A549 (cell line): ENCODE results near the gene ATP10A. TPM values are rescaled to one million over a fixed set of nuclear protein-coding genes. Genes with fewer than 3 reads are reported as not detected.

Experiments used
- ATAC-seq, 2 experiments: fragments of 200-7000 bp in 1 of 2; fragments of >200 bp in 1 of 2; cut with Nextera tagmentation in 1 of 2; cut with Tn5 transposase in 1 of 2; 3 replicates each; pipeline versions ENCODE4 v1.8.0 to v1.9.1; 2018 to 2020; ENCODE audit warnings: mild to moderate bottlenecking in 1 of 2, moderate library complexity in 1 of 2
- CTCF ChIA-PET: fragments of 300-600 bp; sonication (Branson Sonifier 250); formaldehyde crosslinking; extraction: SDS; loops from one replicate; lab custom pipeline; 2021; ENCODE audit warnings: antibody characterized with exemption, inconsistent platforms; lab: Yijun Ruan, JAX
- POLR2A ChIA-PET: fragments of 350-600 bp; formaldehyde crosslinking; extraction: SDS; loops from one replicate; lab custom pipeline; 2021; ENCODE audit warnings: antibody characterized with exemption, inconsistent platforms; lab: Yijun Ruan, JAX
- DNase-seq, 2 experiments: peaks; one replicate each; pipeline versions ENCODE4 v3.0.0 to v3.0.0-alpha.2; 2011 to 2016; ENCODE audit warnings: low read depth in 1 of 2, low spot score in 1 of 2
- FAIRE-seq: peaks from 2 replicates; lab custom pipeline; 2011; peaks lifted over from hg19 to GRCh38; lab: Jason Lieb, UNC
- H3K27ac ChIP-seq, 2 experiments: fragments of >200 bp; sonication (Bioruptor Twin); formaldehyde crosslinking; 3 replicates each; pipeline ENCODE4 v1.5.1; 2016 to 2017
- H3K4me1 ChIP-seq: fragments of >200 bp; sonication (Bioruptor Twin); formaldehyde crosslinking; 3 replicates; pipeline ENCODE4 v1.6.1; 2016
- H3K4me2 ChIP-seq: fragments of >200 bp; sonication (Bioruptor Twin); formaldehyde crosslinking; 3 replicates; pipeline ENCODE4 v1.6.1; 2016
- H3K4me3 ChIP-seq: fragments of >200 bp; sonication (Bioruptor Twin); formaldehyde crosslinking; 3 replicates; pipeline ENCODE4 v1.5.1; 2016
- H3K9me3 ChIP-seq: fragments of >200 bp; sonication (Bioruptor Twin); formaldehyde crosslinking; 3 replicates; pipeline ENCODE4 v1.6.1; 2016
- EHF ChIP-seq: fragments of 250-450 bp; sonication (Bioruptor Pico); IDR thresholded peaks from 2 replicates; pipeline ENCODE4 v1.5.0; 2020; ENCODE audit warnings: mild to moderate bottlenecking
- ESRRA ChIP-seq: fragments of 150-350 bp; IDR thresholded peaks from 2 replicates; pipeline ENCODE4 v1.6.1; 2014; ENCODE audit warnings: mild to moderate bottlenecking, low read length, borderline replicate concordance
- FOSL2 ChIP-seq, 2 experiments: fragments of 450-650 bp in 1 of 2; fragments of >200 bp in 1 of 2; sonication (Bioruptor Twin) in 1 of 2; formaldehyde crosslinking; IDR thresholded peaks; 2 replicates each; pipeline versions ENCODE4 v1.5.0 to v1.6.1; 2016 to 2020; ENCODE audit warnings: mild to moderate bottlenecking in 1 of 2, moderate library complexity in 1 of 2
- GATA3 ChIP-seq: IDR thresholded peaks from 2 replicates; pipeline ENCODE4 v1.6.1; 2012; ENCODE audit warnings: borderline replicate concordance
- HDAC2 ChIP-seq: fragments of 200-600 bp; sonication (generic); IDR thresholded peaks from 2 replicates; pipeline ENCODE4 v1.6.1; 2016
- HEYL ChIP-seq: fragments of 250-450 bp; sonication (Bioruptor Pico); IDR thresholded peaks from 2 replicates; pipeline ENCODE4 v1.8.0; 2021; ENCODE audit warnings: mild to moderate bottlenecking, moderate library complexity
- HOXB13 ChIP-seq: fragments of 250-450 bp; sonication (Bioruptor Pico); IDR thresholded peaks from 2 replicates; pipeline ENCODE4 v1.5.0; 2020; ENCODE audit warnings: low read depth, mild to moderate bottlenecking, moderate library complexity
- POLR2AphosphoS2 ChIP-seq: conservative IDR thresholded peaks from 2 replicates; pipeline ENCODE4 v1.6.1; 2012; ENCODE audit warnings: low read length, improper control_type of control experiment, inconsistent platforms
- RFX5 ChIP-seq: fragments of 450-650 bp; IDR thresholded peaks from 2 replicates; pipeline ENCODE4 v1.7.1; 2014; ENCODE audit warnings: antibody characterized with exemption, mild to moderate bottlenecking, moderate library complexity
- RNF2 ChIP-seq: fragments of 200-600 bp; sonication (generic); IDR thresholded peaks from 2 replicates; pipeline ENCODE4 v1.6.1; 2016; ENCODE audit warnings: low read depth, mild to moderate bottlenecking, antibody characterized with exemption, moderate library complexity, borderline replicate concordance
- TFCP2L1 ChIP-seq: fragments of 250-450 bp; sonication (Bioruptor Pico); IDR thresholded peaks from 2 replicates; pipeline ENCODE4 v1.5.0; 2021; ENCODE audit warnings: mild to moderate bottlenecking
- TP53 ChIP-seq: fragments of 250-450 bp; sonication (Bioruptor Pico); IDR thresholded peaks from 2 replicates; pipeline ENCODE4 v1.5.0; 2021; ENCODE audit warnings: mild to moderate bottlenecking, moderate library complexity
- ZC3H11A ChIP-seq: fragments of 450-650 bp; IDR thresholded peaks from 2 replicates; pipeline ENCODE4 v1.6.1; 2014; ENCODE audit warnings: antibody characterized with exemption, mild to moderate bottlenecking
- WGBS: methylation state at CpG from one replicate; pipeline ENCODE4 v1.1.6; 2017; ENCODE audit errors: missing lambda C conversion rate; 5-methylcytosine and 5-hydroxymethylcytosine counted together
- polyA plus RNA-seq, 4 experiments: library from polyadenylated mRNA; depleted of rRNA in 3 of 4; stranded (reverse); fragments of >200 nt; fragmentation: RNase III in 1 of 4; extraction: RNeasy Plus Mini Kit Qiagen cat#74134 plus additional on column Dnase treatment in 1 of 4; gene quantifications; 2 replicates in 3 of 4; 3 replicates in 1 of 4; pipeline ENCODE4 v1.2.3, GENCODE V29; 2011 to 2017
- TF ChIP-seq, protein P1 (sequence below): fragments of 150-350 bp; IDR thresholded peaks from 2 replicates; pipeline ENCODE4 v1.6.1; 2014; ENCODE audit warnings: low read depth, mild to moderate bottlenecking, low read length
- TF ChIP-seq, protein P2 (sequence below): fragments of >200 bp; sonication (Bioruptor Twin); formaldehyde crosslinking; IDR thresholded peaks from 2 replicates; pipeline ENCODE4 v1.6.1; 2016
- TF ChIP-seq, protein P3 (sequence below): fragments of 250-450 bp; sonication (Bioruptor Pico); IDR thresholded peaks from 2 replicates; pipeline ENCODE4 v1.5.0; 2021; ENCODE audit warnings: mild to moderate bottlenecking, moderate library complexity, borderline replicate concordance
- TF ChIP-seq, protein P4 (sequence below): IDR thresholded peaks from 2 replicates; pipeline ENCODE4 v1.6.1; 2012
- TF ChIP-seq, protein P5 (sequence below): fragments of >200 bp; sonication (Bioruptor Twin); formaldehyde crosslinking; IDR thresholded peaks from 3 replicates; pipeline ENCODE4 v1.6.1; 2016

ATP10A gene
- polyA plus RNA-seq, 2 of the 4 experiments (the other 2 are of a cell fraction) = 5.9 to 7.6 TPM

DNA sequence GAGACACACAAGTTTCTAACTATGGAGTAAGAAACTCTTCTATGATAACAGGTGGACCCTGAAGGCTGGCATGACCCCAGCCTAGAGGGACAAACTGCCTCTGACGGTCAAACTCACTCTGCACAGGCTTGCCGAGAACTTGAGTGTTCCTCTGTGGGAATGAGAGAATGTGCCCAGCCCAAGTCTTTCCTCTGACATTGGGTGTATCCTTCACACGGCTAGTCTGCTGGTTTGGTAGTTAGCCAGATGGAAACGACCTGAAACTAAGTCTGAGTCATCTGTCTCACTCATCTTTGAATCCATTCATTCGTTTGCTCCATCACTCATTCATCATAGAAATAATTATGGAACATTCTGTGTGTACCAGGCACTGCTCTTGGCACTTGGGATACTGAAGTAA lies 198.4 kb downstream of the ATP10A start:
- FAIRE-seq (no peak), ATAC-seq (no peak), DNase-seq (no peak)
- TF ChIP-seq ESRRA = no peak
- Histone ChIP-seq H3K9me3 (no peaks in the 10 kb centered on the region), H3K4me2 (no peak overlapping the region), H3K27ac (no peak overlapping the region), H3K4me3 (no peak overlapping the region), H3K4me1 (no peaks in the 10 kb centered on the region)
- WGBS = 17% methylated on average over 5 of the region's 5 CpGs
- ChIA-PET POLR2A (no interaction called here), CTCF (interaction anchor here (1.1 kb wide), 1 partner anchor 11 kb away, joined by 3 read pairs; no protein-coding TSS in a partner anchor)

DNA sequence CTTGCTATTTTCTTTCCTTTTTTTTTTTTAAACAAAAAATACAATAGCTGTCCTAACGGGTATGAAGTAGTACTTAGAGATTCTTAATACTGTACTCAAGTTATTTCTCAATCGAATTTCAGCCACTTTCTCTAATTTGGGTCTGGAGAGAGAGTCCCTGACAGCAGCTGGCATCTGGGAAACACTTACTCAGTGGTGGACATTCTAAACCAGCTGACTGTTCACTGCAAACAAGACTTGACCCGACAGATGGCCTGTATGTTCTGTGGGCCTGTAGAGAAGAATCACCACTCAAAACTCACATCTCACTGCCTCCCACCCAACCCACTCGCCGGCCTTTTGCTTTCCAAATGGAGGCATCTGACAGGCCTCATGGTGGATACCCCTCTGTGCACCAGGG lies 199.6 kb downstream of the ATP10A start:
- Histone ChIP-seq H3K27ac (no peak overlapping the region), H3K4me1 (no peaks in the 10 kb centered on the region), H3K9me3 (no peaks in the 10 kb centered on the region), H3K4me2 (no peak overlapping the region), H3K4me3 (no peak overlapping the region)
- ATAC-seq (no peak), DNase-seq (no peak), FAIRE-seq (no peak)
- no peak for TF ChIP-seq TFCP2L1 (CRISPR knock-in tag)
- ChIA-PET CTCF (no interaction called here), POLR2A (no interaction called here)
- WGBS = 51% methylated on average over 5 of the region's 5 CpGs

DNA sequence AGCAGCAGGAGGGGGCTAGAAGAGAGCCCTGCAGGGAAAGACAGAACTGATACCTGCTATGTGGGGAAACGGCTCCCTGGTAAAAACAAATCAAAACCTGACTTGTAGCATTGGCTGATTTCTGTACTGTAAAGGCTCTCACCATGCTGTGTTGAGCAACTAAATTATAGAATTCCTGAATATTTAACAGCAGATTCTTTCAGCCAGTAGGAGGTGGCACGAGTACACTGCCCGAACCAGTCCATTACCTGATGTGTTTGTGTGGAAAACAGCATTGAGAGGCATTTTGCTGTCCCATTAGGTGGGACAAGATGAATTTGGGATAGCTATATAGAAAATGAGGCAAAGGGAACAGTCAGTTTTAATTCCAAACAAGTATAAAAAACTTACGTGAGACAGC lies 201.2 kb downstream of the ATP10A start:
- no peaks in the 10 kb centered on the region for H3K4me1 ChIP-seq
- no peaks in the 10 kb centered on the region for H3K9me3 ChIP-seq
- FAIRE-seq = no peak
- CTCF ChIA-PET = no interaction called here
- WGBS = 34% methylated on average over 4 of the region's 4 CpGs
- no peak for ATAC-seq
- POLR2A ChIA-PET = no interaction called here
- H3K27ac ChIP-seq = no peak overlapping the region
- no peak overlapping the region for H3K4me2 ChIP-seq
- no peak for DNase-seq
- no peak overlapping the region for H3K4me3 ChIP-seq
- no peak for TF ChIP-seq GATA3
- TF ChIP-seq HOXB13 (CRISPR knock-in tag) = no peak
- TF ChIP-seq RNF2 = no peak
- no peak for TF ChIP-seq RFX5
- TF ChIP-seq, protein P1, sequence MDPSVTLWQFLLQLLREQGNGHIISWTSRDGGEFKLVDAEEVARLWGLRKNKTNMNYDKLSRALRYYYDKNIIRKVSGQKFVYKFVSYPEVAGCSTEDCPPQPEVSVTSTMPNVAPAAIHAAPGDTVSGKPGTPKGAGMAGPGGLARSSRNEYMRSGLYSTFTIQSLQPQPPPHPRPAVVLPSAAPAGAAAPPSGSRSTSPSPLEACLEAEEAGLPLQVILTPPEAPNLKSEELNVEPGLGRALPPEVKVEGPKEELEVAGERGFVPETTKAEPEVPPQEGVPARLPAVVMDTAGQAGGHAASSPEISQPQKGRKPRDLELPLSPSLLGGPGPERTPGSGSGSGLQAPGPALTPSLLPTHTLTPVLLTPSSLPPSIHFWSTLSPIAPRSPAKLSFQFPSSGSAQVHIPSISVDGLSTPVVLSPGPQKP = no peak
- TF ChIP-seq, protein P2, sequence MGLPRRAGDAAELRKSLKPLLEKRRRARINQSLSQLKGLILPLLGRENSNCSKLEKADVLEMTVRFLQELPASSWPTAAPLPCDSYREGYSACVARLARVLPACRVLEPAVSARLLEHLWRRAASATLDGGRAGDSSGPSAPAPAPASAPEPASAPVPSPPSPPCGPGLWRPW = no peak
- TF ChIP-seq TP53 = no peak
- TF ChIP-seq, protein P3, sequence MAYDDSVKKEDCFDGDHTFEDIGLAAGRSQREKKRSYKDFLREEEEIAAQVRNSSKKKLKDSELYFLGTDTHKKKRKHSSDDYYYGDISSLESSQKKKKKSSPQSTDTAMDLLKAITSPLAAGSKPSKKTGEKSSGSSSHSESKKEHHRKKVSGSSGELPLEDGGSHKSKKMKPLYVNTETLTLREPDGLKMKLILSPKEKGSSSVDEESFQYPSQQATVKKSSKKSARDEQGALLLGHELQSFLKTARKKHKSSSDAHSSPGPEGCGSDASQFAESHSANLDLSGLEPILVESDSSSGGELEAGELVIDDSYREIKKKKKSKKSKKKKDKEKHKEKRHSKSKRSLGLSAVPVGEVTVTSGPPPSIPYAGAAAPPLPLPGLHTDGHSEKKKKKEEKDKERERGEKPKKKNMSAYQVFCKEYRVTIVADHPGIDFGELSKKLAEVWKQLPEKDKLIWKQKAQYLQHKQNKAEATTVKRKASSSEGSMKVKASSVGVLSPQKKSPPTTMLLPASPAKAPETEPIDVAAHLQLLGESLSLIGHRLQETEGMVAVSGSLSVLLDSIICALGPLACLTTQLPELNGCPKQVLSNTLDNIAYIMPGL = no peak
- TF ChIP-seq, protein P4, sequence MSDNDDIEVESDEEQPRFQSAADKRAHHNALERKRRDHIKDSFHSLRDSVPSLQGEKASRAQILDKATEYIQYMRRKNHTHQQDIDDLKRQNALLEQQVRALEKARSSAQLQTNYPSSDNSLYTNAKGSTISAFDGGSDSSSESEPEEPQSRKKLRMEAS = no peak
- TF ChIP-seq, protein P5, sequence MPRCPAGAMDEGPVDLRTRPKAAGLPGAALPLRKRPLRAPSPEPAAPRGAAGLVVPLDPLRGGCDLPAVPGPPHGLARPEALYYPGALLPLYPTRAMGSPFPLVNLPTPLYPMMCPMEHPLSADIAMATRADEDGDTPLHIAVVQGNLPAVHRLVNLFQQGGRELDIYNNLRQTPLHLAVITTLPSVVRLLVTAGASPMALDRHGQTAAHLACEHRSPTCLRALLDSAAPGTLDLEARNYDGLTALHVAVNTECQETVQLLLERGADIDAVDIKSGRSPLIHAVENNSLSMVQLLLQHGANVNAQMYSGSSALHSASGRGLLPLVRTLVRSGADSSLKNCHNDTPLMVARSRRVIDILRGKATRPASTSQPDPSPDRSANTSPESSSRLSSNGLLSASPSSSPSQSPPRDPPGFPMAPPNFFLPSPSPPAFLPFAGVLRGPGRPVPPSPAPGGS = no peak
- TF ChIP-seq ZC3H11A = no peak
- TF ChIP-seq POLR2AphosphoS2 = no peak
- TF ChIP-seq EHF (CRISPR knock-in tag) = no peak
- no peak for TF ChIP-seq HDAC2
- no peak for TF ChIP-seq HEYL
- no peak for TF ChIP-seq FOSL2 (IDR thresholded peaks at IDR 0.05)
- TF ChIP-seq FOSL2 (CRISPR knock-in tag; IDR thresholded peaks at IDR 0.05) = no peak
